Ovary (tissue), 3 donors: Measurements from ENCODE around the gene FEM1B.

ENCODE experiments used
- POLR2A ChIP-seq: fragments of 450-650 bp; IDR thresholded peaks from one replicate; pipeline ENCODE4 v1.6.1; 2017; ENCODE audit warnings: antibody characterized with exemption, mild to moderate bottlenecking, moderate library complexity
- TF ChIP-seq, protein P1 (sequence below), 3 donors: fragments of 450-650 bp in 2 of 3; fragments of 200-600 bp in 1 of 3; IDR thresholded peaks; one replicate each; pipeline versions ENCODE4 v1.5.1 to v1.8.0; 2016 to 2022; ENCODE audit warnings: antibody characterized with exemption in 3 of 3, mild to moderate bottlenecking in 1 of 3
- donor health status: DM: no; HTN: no; CAD: no.

GRCh38 chr15:68334661-68335124 is 57.1 kb downstream of the FEM1B start:
- TF ChIP-seq, protein P1, sequence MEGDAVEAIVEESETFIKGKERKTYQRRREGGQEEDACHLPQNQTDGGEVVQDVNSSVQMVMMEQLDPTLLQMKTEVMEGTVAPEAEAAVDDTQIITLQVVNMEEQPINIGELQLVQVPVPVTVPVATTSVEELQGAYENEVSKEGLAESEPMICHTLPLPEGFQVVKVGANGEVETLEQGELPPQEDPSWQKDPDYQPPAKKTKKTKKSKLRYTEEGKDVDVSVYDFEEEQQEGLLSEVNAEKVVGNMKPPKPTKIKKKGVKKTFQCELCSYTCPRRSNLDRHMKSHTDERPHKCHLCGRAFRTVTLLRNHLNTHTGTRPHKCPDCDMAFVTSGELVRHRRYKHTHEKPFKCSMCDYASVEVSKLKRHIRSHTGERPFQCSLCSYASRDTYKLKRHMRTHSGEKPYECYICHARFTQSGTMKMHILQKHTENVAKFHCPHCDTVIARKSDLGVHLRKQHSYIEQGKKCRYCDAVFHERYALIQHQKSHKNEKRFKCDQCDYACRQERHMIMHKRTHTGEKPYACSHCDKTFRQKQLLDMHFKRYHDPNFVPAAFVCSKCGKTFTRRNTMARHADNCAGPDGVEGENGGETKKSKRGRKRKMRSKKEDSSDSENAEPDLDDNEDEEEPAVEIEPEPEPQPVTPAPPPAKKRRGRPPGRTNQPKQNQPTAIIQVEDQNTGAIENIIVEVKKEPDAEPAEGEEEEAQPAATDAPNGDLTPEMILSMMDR (IDR thresholded peaks at IDR 0.05), result no peak
- TF ChIP-seq POLR2A, result no peak
